SU-DHL-6 (cell line): ENCODE data around the gene TMEM52.

Source experiments
- H2AFZ ChIP-seq: fragments of 200-600 bp; sonication (generic); 2 replicates; pipeline ENCODE4 v1.6.1; 2014; ENCODE audit warnings: low read depth, mild to moderate bottlenecking, moderate library complexity, mixed read lengths, antibody characterized with exemption, low read length; ENCODE audit not compliant: severe bottlenecking
- H3F3A ChIP-seq: fragments of 200-600 bp; shearing (Covaris generic); 2 replicates; pipeline ENCODE4 v1.6.0; 2016; ENCODE audit warnings: antibody characterized with exemption, mild to moderate bottlenecking; ENCODE audit not compliant: insufficient read depth
- H3K27ac ChIP-seq: fragments of 200-600 bp; sonication (generic); 2 replicates; pipeline ENCODE4 v1.5.1; 2016; ENCODE audit warnings: low read depth, mild to moderate bottlenecking, low read length, moderate library complexity, mixed read lengths
- H3K27me3 ChIP-seq: fragments of 200-600 bp; sonication (generic), shearing (Covaris generic); 2 replicates; pipeline ENCODE4 v1.6.0; 2014; ENCODE audit warnings: mild to moderate bottlenecking, low read length
- H3K36me3 ChIP-seq: fragments of 200-600 bp; sonication (generic); 2 replicates; pipeline ENCODE4 v1.6.1; 2014; ENCODE audit warnings: mild to moderate bottlenecking, low read length, mixed read lengths
- H3K4me2 ChIP-seq: fragments of 300-600, 200-600 bp; shearing (Covaris generic), sonication (generic); 2 replicates; pipeline ENCODE4 v1.6.0; 2014; ENCODE audit warnings: low read length, low read depth, mild to moderate bottlenecking; ENCODE audit not compliant: poor library complexity, severe bottlenecking
- H3K4me3 ChIP-seq: fragments of 200-600 bp; sonication (generic); 2 replicates; pipeline ENCODE4 v1.5.1; 2014; ENCODE audit warnings: antibody characterized with exemption, low read length, mild to moderate bottlenecking, mixed read lengths; ENCODE audit not compliant: insufficient read depth, poor library complexity, severe bottlenecking
- H3K79me2 ChIP-seq: fragments of 200-600 bp; sonication (generic); 2 replicates; pipeline ENCODE4 v1.6.1; 2014; ENCODE audit warnings: mild to moderate bottlenecking, low read length, moderate library complexity; ENCODE audit not compliant: insufficient read depth
- H3K9ac ChIP-seq: fragments of 200-600 bp; sonication (generic); 2 replicates; pipeline ENCODE4 v1.7.0; 2014; ENCODE audit warnings: mild to moderate bottlenecking, low read length
- H3K9me2 ChIP-seq: fragments of 200-600 bp; sonication (generic); replicated peaks from 2 replicates; pipeline ENCODE4 v1.6.1; 2014; ENCODE audit warnings: low read length; ENCODE audit not compliant: insufficient read depth
- H3K9me3 ChIP-seq: fragments of 200-600 bp; sonication (generic); 2 replicates; pipeline ENCODE4 v1.6.1; 2014; ENCODE audit warnings: low read length, mixed read lengths; ENCODE audit not compliant: insufficient read depth
- H4K20me1 ChIP-seq: fragments of 200-600 bp; sonication (generic); 2 replicates; pipeline ENCODE4 v1.6.1; 2014; ENCODE audit warnings: low read depth, mild to moderate bottlenecking, antibody characterized with exemption, low read length, moderate library complexity, mixed read lengths
- CTCF ChIP-seq: fragments of 200-600 bp; sonication (generic); IDR thresholded peaks from one replicate; pipeline ENCODE4 v1.5.1; 2017; ENCODE audit warnings: antibody characterized with exemption, mild to moderate bottlenecking, low read length, moderate library complexity; ENCODE audit not compliant: insufficient read depth, poor library complexity, severe bottlenecking
- EZH2phosphoT487 ChIP-seq: fragments of 200-600 bp; sonication (generic), shearing (Covaris generic); conservative IDR thresholded peaks from 2 replicates; pipeline ENCODE4 v1.6.1; 2018; ENCODE audit warnings: mild to moderate bottlenecking, antibody characterized with exemption, low read length, moderate library complexity, mixed read lengths

TMEM52 gene

GRCh38 chr1:1893997-1894353, 25.1 kb downstream of the TMEM52 start:
- no peak overlapping the region for H3K4me2 ChIP-seq
- H3K9me3 ChIP-seq = no peaks in the 10 kb centered on the region
- peaks cover 7% of the 10 kb centered on the region; the same call in 1 of the 2 replicates for H4K20me1 ChIP-seq
- no peaks in the 10 kb centered on the region for H3K9me2 ChIP-seq
- H3K27ac ChIP-seq = no peak overlapping the region
- no peak overlapping the region for H3K4me3 ChIP-seq
- H3K79me2 ChIP-seq = peaks cover 13% of the 10 kb centered on the region
- no peaks in the 10 kb centered on the region for H3K27me3 ChIP-seq
- TF ChIP-seq CTCF = no peak
- no peak for TF ChIP-seq EZH2phosphoT487
- no peak overlapping the region for H3K9ac ChIP-seq
- H3K36me3 ChIP-seq = no peaks in the 10 kb centered on the region
- 0 out of 2 replicates have a peak, but pooled peaks cover 12% of the 10 kb centered on the region for H3F3A ChIP-seq
- no peak overlapping the region for H2AFZ ChIP-seq

- no peak overlapping the region for H2AFZ ChIP-seq
- no peaks in the 10 kb centered on the region for H3K27me3 ChIP-seq
- no peaks in the 10 kb centered on the region for H3K9me2 ChIP-seq
- no peak for TF ChIP-seq EZH2phosphoT487
- no peak for TF ChIP-seq CTCF
- no peak overlapping the region for H3K4me3 ChIP-seq
- H3K36me3 ChIP-seq = no peaks in the 10 kb centered on the region
- H3K9me3 ChIP-seq = no peaks in the 10 kb centered on the region
- H3K79me2 ChIP-seq = peaks cover 18% of the 10 kb centered on the region
- no peak overlapping the region for H3K27ac ChIP-seq
- 0 out of 2 replicates have a peak, but pooled peaks cover 12% of the 10 kb centered on the region for H3F3A ChIP-seq
- H3K4me2 ChIP-seq = no peak overlapping the region
- peaks cover 9% of the 10 kb centered on the region; the same call in 1 of the 2 replicates for H4K20me1 ChIP-seq
- no peak overlapping the region for H3K9ac ChIP-seq
Observed at GRCh38 chr1:1893291-1893985, 25.6 kb downstream of the TMEM52 start.

- Histone ChIP-seq H2AFZ (no peak overlapping the region), H3K27ac (no peak overlapping the region), H3K27me3 (no peaks in the 10 kb centered on the region), H3K9ac (peak overlapping the region; percentile 98; the same call in 1 of the 2 replicates), H3K79me2 (peaks cover 25% of the 10 kb centered on the region), H3K9me3 (no peaks in the 10 kb centered on the region), H3F3A (0 out of 2 replicates have a peak, but pooled peaks cover 12% of the 10 kb centered on the region), H3K4me2 (peak overlapping the region; percentile 91), H3K4me3 (no peak overlapping the region), H3K36me3 (no peaks in the 10 kb centered on the region), H4K20me1 (peaks cover 16% of the 10 kb centered on the region), H3K9me2 (no peaks in the 10 kb centered on the region)
- TF ChIP-seq CTCF = no peak
- no peak for TF ChIP-seq EZH2phosphoT487
Observed at GRCh38 chr1:1892763-1893120, 26.3 kb downstream of the TMEM52 start.
